ENCODE data around the gene MDGA2. TPM values are rescaled to one million over a fixed set of nuclear protein-coding genes. Genes with fewer than 3 reads are reported as not detected.

MDGA2 gene
- total RNA-seq, 1 experiment from 2014 or later, result not detected

DNA sequence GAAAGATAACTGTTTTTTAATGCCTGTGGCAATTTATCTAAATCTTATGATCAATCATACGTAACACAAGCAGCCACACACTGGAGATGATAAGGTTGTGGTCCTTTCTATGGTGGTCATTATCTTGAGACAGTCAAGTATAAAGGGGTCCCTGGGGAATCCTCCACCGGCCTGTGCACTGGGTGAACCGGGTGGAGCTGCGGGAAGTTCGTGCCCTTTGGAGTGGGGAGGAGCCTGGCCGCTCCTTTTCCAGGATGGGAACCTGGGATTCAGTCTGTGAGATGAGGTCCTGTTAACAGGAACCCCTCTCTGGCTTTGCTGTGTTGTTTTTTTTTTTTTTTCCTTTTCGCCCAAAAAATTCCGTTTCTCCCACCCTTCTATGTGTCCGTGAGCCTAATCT is 856.3 kb downstream of the MDGA2 start:
- TF ChIP-seq, protein P1, sequence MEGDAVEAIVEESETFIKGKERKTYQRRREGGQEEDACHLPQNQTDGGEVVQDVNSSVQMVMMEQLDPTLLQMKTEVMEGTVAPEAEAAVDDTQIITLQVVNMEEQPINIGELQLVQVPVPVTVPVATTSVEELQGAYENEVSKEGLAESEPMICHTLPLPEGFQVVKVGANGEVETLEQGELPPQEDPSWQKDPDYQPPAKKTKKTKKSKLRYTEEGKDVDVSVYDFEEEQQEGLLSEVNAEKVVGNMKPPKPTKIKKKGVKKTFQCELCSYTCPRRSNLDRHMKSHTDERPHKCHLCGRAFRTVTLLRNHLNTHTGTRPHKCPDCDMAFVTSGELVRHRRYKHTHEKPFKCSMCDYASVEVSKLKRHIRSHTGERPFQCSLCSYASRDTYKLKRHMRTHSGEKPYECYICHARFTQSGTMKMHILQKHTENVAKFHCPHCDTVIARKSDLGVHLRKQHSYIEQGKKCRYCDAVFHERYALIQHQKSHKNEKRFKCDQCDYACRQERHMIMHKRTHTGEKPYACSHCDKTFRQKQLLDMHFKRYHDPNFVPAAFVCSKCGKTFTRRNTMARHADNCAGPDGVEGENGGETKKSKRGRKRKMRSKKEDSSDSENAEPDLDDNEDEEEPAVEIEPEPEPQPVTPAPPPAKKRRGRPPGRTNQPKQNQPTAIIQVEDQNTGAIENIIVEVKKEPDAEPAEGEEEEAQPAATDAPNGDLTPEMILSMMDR (IDR thresholded peaks at IDR 0.05; ENCODE audit: insufficient read depth in 1 of 2, low read depth in 1 of 2, low read length in 1 of 2, severe bottlenecking in 1 of 2, unreplicated experiment in 1 of 2), result no peak
- Histone ChIP-seq H3K4me3 (ENCODE audit: low read depth, low read length) (no peak overlapping the region), H3K4me1 (no peaks in the 10 kb centered on the region), H3K9me3 (no peaks in the 10 kb centered on the region), H3K36me3 (ENCODE audit: control insufficient read depth, insufficient read depth, low read length) (no peaks in the 10 kb centered on the region), H3K27me3 (replicated peaks; ENCODE audit: control insufficient read depth, insufficient read depth, low read length) (no peaks in the 10 kb centered on the region)
- no peaks in the 10 kb centered on the region for H3K36me3 Mint-ChIP-seq (ENCODE audit: insufficient read depth, unreplicated experiment)
- POLR2A ChIA-PET, result no interaction called here
- BruUV-seq (replicated peaks), result no TSS peak
- intact Hi-C loops (cut with micrococcal nuclease; ENCODE audit: unreplicated experiment), result no loop called here
- H3K4me3 Mint-ChIP-seq (ENCODE audit: unreplicated experiment), result no peak overlapping the region
- no peaks in the 10 kb centered on the region for H3K9me3 Mint-ChIP-seq (ENCODE audit: unreplicated experiment)
- H3K4me1 Mint-ChIP-seq (ENCODE audit: low read depth, unreplicated experiment), result no peaks in the 10 kb centered on the region
- CTCF ChIA-PET, result no interaction called here
- H3K27me3 Mint-ChIP-seq (ENCODE audit: insufficient read depth, unreplicated experiment), result no peaks in the 10 kb centered on the region
- H3K27ac Mint-ChIP-seq (ENCODE audit: unreplicated experiment), result no peak overlapping the region
- no peak for DNase-seq

DNA sequence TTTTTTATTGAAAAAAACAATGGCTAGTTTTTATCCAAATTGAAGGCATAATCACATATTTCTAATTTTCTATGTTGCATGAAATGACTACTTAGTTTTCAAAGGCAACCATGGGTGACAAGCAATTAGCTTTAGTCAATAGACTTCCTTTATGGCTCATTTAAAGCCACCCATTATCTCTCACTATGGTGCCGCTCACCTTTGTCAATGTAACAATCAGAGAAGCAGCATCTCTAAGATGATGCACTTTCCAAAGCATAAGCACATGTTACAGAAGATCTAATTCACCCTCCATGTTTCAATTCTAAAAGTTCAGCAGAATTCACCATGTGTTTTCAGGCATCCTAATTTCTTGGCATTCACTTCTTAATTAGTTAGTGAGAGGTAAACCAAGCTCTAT is 857.3 kb downstream of the MDGA2 start:
- POLR2A ChIA-PET, result no interaction called here
- BruUV-seq (replicated peaks), result no TSS peak

DNA sequence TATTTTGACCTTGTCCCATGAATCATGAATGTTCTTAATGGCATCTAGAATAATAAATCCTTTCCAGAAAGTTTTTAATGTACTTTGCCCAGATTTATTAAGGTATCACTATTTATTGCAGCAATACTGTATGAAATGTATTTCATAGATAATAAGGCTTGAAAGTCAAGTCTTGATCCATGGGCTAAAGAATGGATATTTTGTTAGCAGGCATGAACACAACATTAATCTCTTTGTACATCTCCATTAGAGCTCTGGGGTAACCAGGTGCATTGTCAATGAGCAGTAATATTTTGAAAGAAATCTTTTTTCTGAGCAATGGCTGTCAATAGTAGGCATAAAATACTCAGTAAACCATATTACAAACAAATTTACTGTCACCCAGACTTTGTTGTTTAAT is 882.3 kb downstream of the MDGA2 start:
- ChIA-PET CTCF (no interaction called here), POLR2A (no interaction called here)
- Mint-ChIP-seq H3K27me3 (ENCODE audit: insufficient read depth, unreplicated experiment) (peaks cover 4% of the 10 kb centered on the region), H3K27ac (ENCODE audit: unreplicated experiment) (no peak overlapping the region), H3K36me3 (ENCODE audit: insufficient read depth, unreplicated experiment) (no peaks in the 10 kb centered on the region), H3K4me3 (ENCODE audit: unreplicated experiment) (no peak overlapping the region), H3K4me1 (ENCODE audit: low read depth, unreplicated experiment) (no peaks in the 10 kb centered on the region), H3K9me3 (ENCODE audit: unreplicated experiment) (no peaks in the 10 kb centered on the region)
- TF ChIP-seq, protein P1 (IDR thresholded peaks at IDR 0.05; ENCODE audit: insufficient read depth in 1 of 2, low read depth in 1 of 2, low read length in 1 of 2, severe bottlenecking in 1 of 2, unreplicated experiment in 1 of 2), result no peak
- Histone ChIP-seq H3K4me1 (no peaks in the 10 kb centered on the region), H3K36me3 (ENCODE audit: control insufficient read depth, insufficient read depth, low read length) (no peaks in the 10 kb centered on the region), H3K27me3 (replicated peaks; ENCODE audit: control insufficient read depth, insufficient read depth, low read length) (no peaks in the 10 kb centered on the region), H3K4me3 (ENCODE audit: low read depth, low read length) (no peak overlapping the region), H3K9me3 (no peaks in the 10 kb centered on the region)
- intact Hi-C loops (cut with micrococcal nuclease; ENCODE audit: unreplicated experiment), result no loop called here
- no TSS peak for BruUV-seq (replicated peaks)
- DNase-seq, result no peak

More for the DNA sequence above, 857.3 kb downstream of the MDGA2 start:
- Mint-ChIP-seq H3K36me3 (ENCODE audit: insufficient read depth, unreplicated experiment) (no peaks in the 10 kb centered on the region), H3K27me3 (ENCODE audit: insufficient read depth, unreplicated experiment) (no peaks in the 10 kb centered on the region), H3K4me3 (ENCODE audit: unreplicated experiment) (no peak overlapping the region), H3K4me1 (ENCODE audit: low read depth, unreplicated experiment) (no peaks in the 10 kb centered on the region), H3K27ac (ENCODE audit: unreplicated experiment) (no peak overlapping the region), H3K9me3 (ENCODE audit: unreplicated experiment) (no peaks in the 10 kb centered on the region)
- TF ChIP-seq, protein P1 (IDR thresholded peaks at IDR 0.05; ENCODE audit: insufficient read depth in 1 of 2, low read depth in 1 of 2, low read length in 1 of 2, severe bottlenecking in 1 of 2, unreplicated experiment in 1 of 2), result no peak
- Histone ChIP-seq H3K36me3 (ENCODE audit: control insufficient read depth, insufficient read depth, low read length) (no peaks in the 10 kb centered on the region), H3K4me1 (no peaks in the 10 kb centered on the region), H3K9me3 (no peaks in the 10 kb centered on the region), H3K27me3 (replicated peaks; ENCODE audit: control insufficient read depth, insufficient read depth, low read length) (no peaks in the 10 kb centered on the region), H3K4me3 (ENCODE audit: low read depth, low read length) (no peak overlapping the region)
- CTCF ChIA-PET, result no interaction called here
- intact Hi-C loops (cut with micrococcal nuclease; ENCODE audit: unreplicated experiment), result no loop called here
- DNase-seq, result no peak

Measured in Caco-2 (cell line).